ENCODE results near the gene TSEN2.

DNA sequence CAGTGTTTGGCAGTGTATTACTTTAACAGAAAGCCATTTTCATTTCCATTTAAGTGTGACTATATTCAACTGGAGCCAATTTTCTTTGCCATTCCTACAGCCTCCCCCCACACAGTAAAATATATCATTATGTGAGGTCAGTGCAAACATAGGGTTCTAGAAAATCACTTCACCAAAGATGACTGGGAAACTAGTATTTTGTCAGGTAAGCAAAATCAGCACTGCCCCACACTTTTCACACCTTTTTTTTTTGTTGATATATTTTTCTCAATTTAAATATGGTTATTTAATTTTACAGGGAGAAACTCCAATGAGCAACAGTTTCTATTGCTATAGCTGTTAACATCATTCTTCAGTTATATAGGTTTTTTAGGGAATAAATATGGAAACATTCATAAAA, 31.4 kb downstream of the TSEN2 start:
- no peak for TF ChIP-seq CTCF (conservative IDR thresholded peaks at IDR 0.05; ENCODE audit: low read depth, low read length)
- no peak for TF ChIP-seq POLR2A (IDR thresholded peaks at IDR 0.05; ENCODE audit: low read depth, low read length)
- no peak for TF ChIP-seq SMC3 (IDR thresholded peaks at IDR 0.05; ENCODE audit: low read depth, low read length)
- TF ChIP-seq MAZ (IDR thresholded peaks at IDR 0.05; ENCODE audit: borderline replicate concordance, low read depth, low read length), result no peak
- TF ChIP-seq RAD21 (IDR thresholded peaks at IDR 0.05; ENCODE audit: low read length), result no peak
- TF ChIP-seq USF2 (IDR thresholded peaks at IDR 0.05; ENCODE audit: low read depth, low read length), result no peak
- TF ChIP-seq RFX5 (IDR thresholded peaks at IDR 0.05; ENCODE audit: low read depth, low read length), result no peak
- TF ChIP-seq CEBPB (IDR thresholded peaks at IDR 0.05; ENCODE audit: low read depth, low read length), result no peak
- TF ChIP-seq BHLHE40 (IDR thresholded peaks at IDR 0.05; ENCODE audit: low read depth, low read length), result no peak
- no peak for TF ChIP-seq RCOR1 (IDR thresholded peaks at IDR 0.05; ENCODE audit: insufficient replicate concordance, low read length)

Measured in IMR-90 (cell line).